GM21723 (cell line): ENCODE measurements around the gene ZNFX1.

Source experiments
- ATAC-seq: cut with Tn5 transposase; IDR thresholded peaks from one replicate; pipeline ENCODE4 v1.9.1; 2021; ENCODE audit warnings: mild to moderate bottlenecking, moderate library complexity; ENCODE audit not compliant: unreplicated experiment

The ZNFX1 gene

GRCh38 chr20:49293122-49293521 lies 15.3 kb upstream of the ZNFX1 start:
- ATAC-seq, result no peak

- ATAC-seq, result no peak
Measured at GRCh38 chr20:49292010-49292409, 14.2 kb upstream of the ZNFX1 start.

DNA sequence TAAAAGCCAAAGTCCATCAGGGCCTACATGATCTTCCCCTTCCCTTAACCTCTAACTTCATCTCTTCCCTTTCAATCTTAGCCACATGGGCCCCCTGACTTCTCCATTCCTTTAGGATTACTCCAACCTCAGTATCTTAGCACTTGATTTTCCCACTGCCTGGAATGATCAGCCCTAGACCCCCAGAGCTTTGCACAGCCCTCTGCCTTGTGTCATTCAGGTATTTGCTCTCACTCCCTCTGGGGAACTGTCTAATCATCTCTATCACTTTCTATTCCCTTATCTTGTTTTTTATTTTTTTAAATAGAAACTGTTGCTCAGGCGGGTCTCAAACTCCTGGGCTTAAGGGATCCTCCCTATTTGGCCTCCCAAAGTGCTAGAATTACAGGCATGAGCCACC lies 13.3 kb upstream of the ZNFX1 start:
- no peak for ATAC-seq

DNA sequence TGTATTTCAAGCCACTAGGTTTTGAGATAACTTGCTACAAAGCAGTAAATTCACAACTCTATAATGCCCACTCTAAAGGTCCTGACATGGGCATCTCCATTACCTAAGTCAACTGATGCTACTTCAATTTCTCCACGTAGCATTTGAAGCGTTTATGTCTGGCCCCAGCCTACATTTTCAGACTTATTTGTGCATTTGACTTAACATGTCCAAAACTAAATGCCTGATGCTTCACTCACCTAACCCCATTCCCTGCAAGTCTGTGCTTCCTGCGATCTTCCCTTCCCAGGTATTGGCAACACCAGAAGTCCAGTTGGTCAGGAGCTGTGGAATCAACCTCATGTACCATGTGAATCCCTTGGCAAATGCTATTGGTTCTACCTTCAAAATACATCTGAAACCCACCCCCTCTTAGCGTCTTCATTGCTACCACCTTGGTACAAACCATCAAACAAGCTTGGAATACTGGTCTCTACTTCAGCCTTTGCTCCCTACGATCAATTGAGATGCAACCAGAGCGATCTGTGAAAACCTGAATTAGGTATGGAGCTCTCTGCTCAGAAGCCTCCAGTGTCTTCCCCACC lies 12.8 kb upstream of the ZNFX1 start:
- no peak for ATAC-seq

DNA sequence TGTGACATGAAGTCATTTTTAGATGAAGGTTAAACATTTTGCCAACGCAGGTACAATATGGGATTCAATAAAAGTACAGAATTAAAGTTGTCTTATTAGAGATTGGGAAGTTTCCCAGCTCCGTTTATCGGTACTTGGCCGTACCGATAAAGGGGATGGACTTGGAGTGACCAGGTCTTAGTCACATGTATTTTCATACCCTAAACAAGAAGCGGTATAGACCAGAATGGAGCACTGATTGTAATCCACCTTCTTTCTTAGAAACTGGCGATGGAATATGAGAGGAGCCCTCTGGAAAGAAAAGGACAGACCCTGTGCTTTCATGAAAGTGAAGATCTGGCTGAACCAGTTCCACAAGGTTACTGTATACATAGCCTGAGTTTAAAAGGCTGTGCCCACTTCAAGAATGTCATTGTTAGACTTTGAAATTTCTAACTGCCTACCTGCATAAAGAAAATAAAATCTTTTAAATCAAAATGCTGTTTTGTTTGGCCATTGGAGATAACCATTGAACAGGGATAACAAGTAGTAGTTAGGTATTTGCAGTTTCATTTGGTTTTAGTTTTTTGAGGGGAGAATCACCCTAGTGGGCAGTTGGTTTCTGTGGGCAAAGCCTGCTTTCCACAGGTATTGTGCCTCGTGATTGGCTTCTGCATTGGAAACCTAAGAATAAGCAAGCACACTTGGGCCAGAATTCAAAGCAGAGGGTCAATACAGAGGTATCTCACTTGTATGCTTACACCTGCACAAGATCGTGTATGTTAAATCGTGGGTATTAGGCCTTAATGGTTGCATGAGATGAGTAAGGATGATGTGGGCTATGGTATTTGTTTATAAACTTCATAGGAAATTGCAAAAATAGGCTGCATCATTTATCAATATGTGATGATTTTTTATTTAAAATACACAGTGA lies 11.2 kb upstream of the ZNFX1 start:
- no peak for ATAC-seq

- ATAC-seq, result no peak
Measured at GRCh38 chr20:49288250-49288751, 10.4 kb upstream of the ZNFX1 start.

DNA sequence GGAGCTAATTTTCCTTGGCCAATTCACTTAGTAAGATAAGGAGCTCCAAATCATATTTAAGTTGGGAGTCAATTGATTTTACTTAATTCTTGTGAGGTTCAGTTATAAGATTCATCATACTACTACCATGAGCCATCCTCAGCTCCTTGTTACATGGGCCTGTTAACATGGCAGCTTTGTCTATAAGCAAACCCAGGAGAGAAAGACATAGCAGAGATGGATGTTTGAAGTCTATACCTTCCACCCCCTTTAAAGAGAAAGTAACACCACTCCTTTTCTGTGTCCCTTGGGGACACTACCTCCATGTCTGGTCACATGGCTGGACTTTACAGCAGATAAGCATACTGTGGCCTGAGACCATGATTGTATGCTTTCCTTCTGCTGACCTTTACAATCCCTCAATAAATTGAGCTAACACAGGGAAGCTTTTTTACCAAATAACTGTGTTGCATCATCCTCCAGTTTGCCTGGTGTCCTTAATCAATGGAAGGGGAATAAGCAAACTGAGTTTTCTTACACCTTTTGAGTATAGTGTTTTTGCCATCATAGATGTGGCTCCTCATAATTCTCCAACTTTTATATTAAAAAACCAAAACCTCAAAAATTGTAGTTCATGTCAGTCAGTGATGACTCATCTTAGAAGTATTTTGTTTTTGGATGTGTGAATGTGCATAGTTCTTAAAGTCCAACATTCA lies 9.8 kb upstream of the ZNFX1 start:
- no peak for ATAC-seq

- ATAC-seq, result no peak
Measured at GRCh38 chr20:49286689-49287551, 9.1 kb upstream of the ZNFX1 start.

DNA sequence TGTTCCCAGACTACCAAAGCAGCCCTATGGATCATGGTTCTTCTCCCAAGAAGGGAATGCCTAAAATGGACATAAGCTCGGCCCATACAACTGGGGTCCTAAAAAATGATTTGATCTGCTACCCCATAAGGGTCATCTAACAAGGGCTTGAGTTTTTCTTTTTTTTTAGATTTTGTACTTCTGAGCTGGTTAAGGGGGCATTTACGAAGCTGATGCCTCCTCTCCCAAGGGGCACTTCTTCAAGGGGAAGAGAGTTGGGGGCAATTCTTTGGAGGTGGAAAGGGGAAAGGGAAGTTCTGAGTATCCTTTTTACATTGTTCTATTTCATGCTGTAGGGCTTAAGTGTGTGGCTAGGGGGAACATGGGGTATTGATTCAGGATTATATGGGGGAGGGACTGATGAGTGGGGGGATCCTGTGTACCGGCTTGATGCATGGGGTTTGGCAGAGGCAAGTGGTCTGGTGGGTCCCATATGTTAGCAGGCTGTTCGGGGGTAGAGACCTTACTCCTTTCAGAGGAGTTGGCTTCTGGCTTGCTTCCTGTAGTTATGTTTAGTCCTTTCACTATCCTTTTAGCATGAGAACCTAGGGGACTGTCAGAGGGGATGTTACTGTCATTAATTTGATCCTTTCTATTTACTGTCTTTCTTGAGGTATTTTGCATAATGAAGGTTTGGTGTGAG lies 8.1 kb upstream of the ZNFX1 start:
- ATAC-seq, result no peak

DNA sequence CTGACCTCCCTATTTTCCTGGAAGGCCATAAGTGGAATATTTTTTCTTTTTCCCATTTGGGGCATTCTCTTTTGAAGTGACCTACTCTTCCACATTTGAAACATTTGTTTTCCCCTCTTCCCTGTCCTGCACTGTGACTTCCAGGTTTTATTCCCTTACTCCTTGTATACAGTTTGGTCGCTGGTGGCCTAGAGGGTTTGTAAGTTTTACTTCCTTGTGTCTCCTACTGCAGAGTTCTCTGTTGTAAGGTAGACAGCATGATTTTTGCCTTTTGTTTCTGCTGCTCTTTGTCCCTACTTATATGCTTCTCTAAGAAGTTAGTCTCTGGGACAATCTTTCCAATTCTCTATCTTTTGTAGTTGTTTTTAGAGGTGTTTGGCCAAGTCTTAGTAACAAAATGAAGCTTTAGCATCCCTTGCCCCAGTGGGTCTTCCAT lies 7.4 kb upstream of the ZNFX1 start:
- no peak for ATAC-seq

DNA sequence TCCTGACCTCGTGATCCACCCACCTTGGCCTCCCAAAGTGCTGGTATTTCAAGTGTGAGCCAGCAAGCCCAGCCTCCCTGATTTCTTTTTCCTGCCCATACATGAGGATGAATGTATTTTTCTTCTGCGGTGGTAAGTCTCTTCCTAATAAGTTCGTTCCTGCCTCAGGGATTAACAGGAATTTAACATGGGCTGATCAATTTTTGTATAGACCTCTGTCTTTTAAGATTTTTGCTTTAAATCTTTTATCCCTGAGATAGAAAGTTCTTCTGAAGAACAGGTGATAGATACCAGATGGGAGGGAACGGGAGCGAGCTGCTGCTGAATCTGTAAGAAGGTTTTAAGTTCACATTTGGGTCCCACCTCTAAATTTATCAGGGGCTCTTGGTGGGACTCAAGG lies 7.0 kb upstream of the ZNFX1 start:
- ATAC-seq, result no peak

DNA sequence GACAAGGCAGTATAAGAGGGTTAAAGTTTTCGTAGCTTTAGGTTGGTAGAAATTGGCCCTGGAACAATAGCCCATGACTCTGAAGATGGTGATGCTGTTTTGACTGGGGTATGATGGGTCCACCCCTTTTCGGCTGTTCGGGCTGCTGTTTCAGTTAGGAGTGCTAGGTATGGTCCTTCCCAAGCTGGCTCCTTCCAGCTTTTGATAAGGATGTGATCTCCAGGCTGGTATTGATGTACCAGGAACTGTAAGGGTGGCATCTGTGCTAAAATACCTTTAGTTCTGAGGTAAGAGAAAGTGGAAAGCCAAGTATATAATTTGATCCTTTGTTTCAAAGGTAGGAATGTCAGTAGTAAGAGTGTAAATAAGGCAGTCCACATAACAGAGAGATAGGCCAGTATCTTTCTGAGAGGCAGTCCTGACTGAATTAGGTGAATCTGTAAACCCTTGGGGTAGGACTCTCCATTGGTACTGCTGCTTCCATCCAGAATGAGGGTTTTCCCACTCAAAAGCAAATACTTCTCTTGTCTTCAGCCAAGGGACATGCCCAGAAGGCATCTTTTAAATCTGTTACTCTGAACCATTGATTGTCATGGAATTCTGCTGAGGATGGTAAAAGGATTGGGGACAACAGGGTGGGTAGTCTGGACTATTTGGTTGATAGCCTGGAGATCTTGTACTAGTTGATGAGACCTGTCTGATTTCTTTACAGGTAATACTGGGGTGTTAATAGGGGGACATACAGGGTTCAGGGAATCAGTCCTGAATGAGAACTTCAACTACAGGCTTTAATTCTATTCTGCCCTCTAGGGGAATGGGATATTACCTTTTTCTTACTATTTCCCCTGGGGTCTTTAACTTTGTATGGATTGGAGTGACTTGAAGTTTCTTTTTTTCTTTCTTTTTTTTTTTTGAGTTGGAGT lies 6.1 kb upstream of the ZNFX1 start:
- ATAC-seq, result no peak

- no peak for ATAC-seq
Measured at GRCh38 chr20:49283176-49283702, 5.4 kb upstream of the ZNFX1 start.

DNA sequence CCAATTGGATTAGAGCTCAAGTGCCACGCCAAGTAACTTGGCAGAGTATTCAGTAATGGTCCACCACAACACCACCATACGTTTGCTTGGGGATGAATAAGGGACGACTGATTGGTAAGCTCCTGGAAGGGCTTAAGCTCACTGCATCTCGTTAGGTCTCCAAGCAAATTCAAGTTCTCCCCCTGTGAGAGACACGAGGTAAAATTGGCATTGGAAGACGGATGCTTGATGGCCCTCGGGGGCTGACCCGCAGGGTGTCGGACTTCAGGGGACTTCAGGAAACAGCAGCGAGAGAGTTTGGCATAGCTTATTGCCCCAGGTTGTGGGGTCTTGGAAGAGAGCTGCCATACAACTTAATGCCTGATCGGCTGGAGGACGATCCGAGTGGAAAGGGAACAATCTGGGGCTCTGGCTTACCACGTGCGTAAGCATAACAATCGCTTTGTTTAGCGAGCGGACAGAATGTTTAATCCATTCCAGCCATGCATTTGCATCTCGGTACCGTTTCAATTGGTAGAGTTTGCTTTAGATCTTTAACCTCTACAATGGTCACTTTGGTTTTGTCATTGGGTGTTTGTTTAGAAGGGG lies 4.8 kb upstream of the ZNFX1 start:
- no peak for ATAC-seq

DNA sequence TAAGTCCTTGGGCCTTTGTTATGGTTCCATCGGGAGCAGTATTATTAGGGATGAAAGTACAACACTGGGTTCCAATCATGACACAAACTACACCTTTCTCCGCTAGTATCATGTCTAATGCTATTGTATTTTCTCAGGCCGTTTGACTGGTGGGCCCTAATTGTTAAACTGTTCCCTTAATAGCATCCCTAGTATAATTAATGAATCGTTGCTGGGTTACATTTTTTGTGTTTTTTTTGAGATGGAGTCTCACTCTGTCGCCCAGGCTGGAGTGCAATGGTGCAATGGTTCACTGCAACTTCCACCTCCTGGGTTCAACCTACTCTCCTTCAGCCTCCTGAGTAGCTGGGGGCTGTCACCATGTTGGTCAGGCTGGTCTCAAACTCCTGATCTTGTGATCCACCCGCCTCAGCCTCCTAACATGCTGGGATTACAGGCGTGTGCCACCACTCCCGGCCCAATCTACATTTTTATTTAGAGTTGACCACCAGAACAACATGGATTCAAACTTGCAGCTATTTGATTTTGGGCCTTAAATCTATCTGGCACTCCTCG lies 4.1 kb upstream of the ZNFX1 start:
- no peak for ATAC-seq

DNA sequence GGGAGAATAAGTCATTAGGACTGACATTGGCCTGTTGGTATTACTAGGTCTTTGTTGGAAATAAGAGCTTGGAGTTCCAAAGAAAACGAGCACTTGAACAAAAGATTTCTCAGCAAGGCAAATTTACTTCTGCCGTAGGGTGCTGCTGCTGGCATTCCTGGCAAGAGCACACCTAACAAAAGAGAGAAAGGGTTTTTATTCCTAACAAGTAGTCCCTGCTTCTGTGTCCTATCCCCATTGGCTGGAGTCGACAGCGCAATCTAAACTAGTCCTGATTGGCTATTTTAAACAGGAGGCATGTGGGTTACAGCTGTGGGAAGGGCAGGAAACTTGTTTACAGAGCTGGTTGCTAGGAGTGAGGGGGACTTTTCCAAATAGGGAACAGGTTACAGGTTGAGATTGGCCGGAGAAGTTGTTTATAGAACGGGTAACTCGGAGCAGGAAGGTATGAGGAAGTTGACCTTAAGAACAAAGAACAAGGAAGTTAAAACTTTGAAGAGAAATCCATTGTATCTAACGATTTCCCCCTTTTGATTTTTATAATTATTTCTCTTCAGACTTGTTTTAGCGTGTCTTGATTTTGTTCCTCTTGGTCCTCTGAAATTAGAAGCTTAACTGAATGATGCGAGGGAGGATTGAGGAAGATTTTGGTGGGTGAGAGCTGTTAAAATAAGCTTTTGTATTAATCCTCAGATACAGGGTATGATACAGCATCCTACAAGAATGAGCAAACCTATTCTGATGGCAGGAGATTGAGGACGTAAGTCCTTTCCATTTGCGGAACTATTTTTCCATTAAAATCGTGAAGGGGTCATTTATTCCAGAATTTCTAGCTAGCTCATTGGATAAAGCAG lies 3.4 kb upstream of the ZNFX1 start:
- ATAC-seq, result no peak

GRCh38 chr20:49280463-49281058 lies 2.7 kb upstream of the ZNFX1 start:
- no peak for ATAC-seq
